Right renal cortex interstitium (tissue), 3 donors: ENCODE results near the gene CHMP5. TPM values are rescaled to one million over a fixed set of nuclear protein-coding genes. Genes with fewer than 3 reads are reported as not detected.
A peak's percentile ranks its signal among the peaks of the same experiment; 100 is the strongest.

Source experiments
- DNase-seq, 3 donors: peaks; one replicate each; pipeline ENCODE4 v3.0.0-alpha.2; 2013; ENCODE audit warnings: low read depth in 3 of 3, low spot score in 2 of 3
- polyA plus RNA-seq, 3 donors: library from polyadenylated mRNA; unstranded; fragments of 120-200 nt; gene quantifications; one replicate each; pipeline ENCODE4 v1.2.1, GENCODE V29; 2013; ENCODE audit not compliant: insufficient read length in 3 of 3

The CHMP5 gene
- polyA plus RNA-seq, 3 donors = 130 to 143 (median 137) TPM

- DNase-seq = no peak
Observed at GRCh38 chr9:33242609-33243134, 22.2 kb upstream of the CHMP5 start.

- DNase-seq = no peak
Observed at GRCh38 chr9:33244137-33244784, 20.6 kb upstream of the CHMP5 start.

- DNase-seq = no peak
Observed at GRCh38 chr9:33245341-33245740, 19.5 kb upstream of the CHMP5 start.

- no peak for DNase-seq
Observed at GRCh38 chr9:33246269-33246860, 18.5 kb upstream of the CHMP5 start.

GRCh38 chr9:33248606-33249005 is 16.2 kb upstream of the CHMP5 start:
- no peak for DNase-seq

- DNase-seq = no peak
Observed at GRCh38 chr9:33249087-33249658, 15.7 kb upstream of the CHMP5 start.

- DNase-seq = no peak
Observed at GRCh38 chr9:33249983-33250382, 14.9 kb upstream of the CHMP5 start.

GRCh38 chr9:33250458-33250995 is 14.3 kb upstream of the CHMP5 start:
- no peak for DNase-seq

- DNase-seq = no peak
Observed at GRCh38 chr9:33254211-33254610, 10.6 kb upstream of the CHMP5 start.

GRCh38 chr9:33255014-33255413 is 9.8 kb upstream of the CHMP5 start:
- DNase-seq = no peak

- DNase-seq = no peak
Observed at GRCh38 chr9:33255471-33255870, 9.4 kb upstream of the CHMP5 start.

- no peak for DNase-seq
Observed at GRCh38 chr9:33256236-33256635, 8.6 kb upstream of the CHMP5 start.

- DNase-seq = no peak
Observed at GRCh38 chr9:33257276-33257675, 7.6 kb upstream of the CHMP5 start.

- no peak for DNase-seq
Observed at GRCh38 chr9:33260372-33260771, 4.5 kb upstream of the CHMP5 start.

GRCh38 chr9:33263131-33264002 is 1.5 kb upstream of the CHMP5 start:
- DNase-seq = peak in 2 of 3 donors; percentile 8 to 24

- peak in 2 of 3 donors; percentile 14 to 16 for DNase-seq
Observed at GRCh38 chr9:33264003-33264472, 811 bp upstream of the CHMP5 start.

- no peak for DNase-seq
Observed at GRCh38 chr9:33265211-33265865, 489 bp downstream of the CHMP5 start.

GRCh38 chr9:33267151-33267767 is 2.4 kb downstream of the CHMP5 start:
- no peak for DNase-seq

- no peak for DNase-seq
Observed at GRCh38 chr9:33270146-33270545, 5.3 kb downstream of the CHMP5 start.

GRCh38 chr9:33272061-33272460 is 7.2 kb downstream of the CHMP5 start:
- no peak for DNase-seq
